Adrenal gland (tissue), 12 donors: ENCODE data around the gene DMD. TPM values are rescaled to one million over a fixed set of nuclear protein-coding genes. Genes with fewer than 3 reads are reported as not detected.

ENCODE experiments used
- DNase-seq, 7 donors: peaks; one replicate each; pipeline ENCODE4 v3.0.0-alpha.2; 2019 to 2020
- H3K27ac ChIP-seq, 5 donors: fragments of 200-600 bp; sonication (generic) in 4 of 5; 1 replicate in 3 of 5; 2 replicates in 2 of 5; pipeline versions ENCODE4 v1.5.1 to v1.8.0; 2016 to 2020; ENCODE audit warnings: mild to moderate bottlenecking in 1 of 5
- H3K27me3 ChIP-seq: fragments of 200-600 bp; 2 replicates; pipeline ENCODE4 v1.8.0; 2021
- H3K36me3 ChIP-seq, 2 donors: fragments of 200-600 bp; replicated peaks in 1 of 2; 1 replicate in 1 of 2; 2 replicates in 1 of 2; pipeline versions ENCODE4 v1.5.1 to v1.8.0; 2018 to 2022
- H3K4me1 ChIP-seq, 2 donors: fragments of 200-600 bp; replicated peaks in 1 of 2; 1 replicate in 1 of 2; 2 replicates in 1 of 2; pipeline versions ENCODE4 v1.5.1 to v1.8.0; 2018 to 2021
- H3K4me3 ChIP-seq, 4 donors: fragments of 200-600 bp; sonication (generic) in 3 of 4; one replicate each; pipeline ENCODE4 v1.5.1; 2016 to 2018
- H3K9me3 ChIP-seq, 3 donors: fragments of 200-600 bp; sonication (generic) in 1 of 3; replicated peaks in 1 of 3; 1 replicate in 2 of 3; 2 replicates in 1 of 3; pipeline versions ENCODE4 v1.5.1 to v1.8.0; 2016 to 2021
- CTCF ChIP-seq, 6 experiments: fragments of 450-650 bp in 4 of 6; fragments of 200-600 bp in 2 of 6; sonication (generic) in 1 of 6; IDR thresholded peaks; 1 replicate in 5 of 6; 2 replicates in 1 of 6; pipeline versions ENCODE4 v1.5.1 to v1.8.0; 2016 to 2021; ENCODE audit warnings: antibody characterized with exemption in 6 of 6, mild to moderate bottlenecking in 2 of 6, moderate library complexity in 1 of 6
- POLR2A ChIP-seq, 2 donors: fragments of 450-650 bp; IDR thresholded peaks; one replicate each; pipeline ENCODE4 v1.6.1; 2017; ENCODE audit warnings: antibody characterized with exemption in 2 of 2, mild to moderate bottlenecking in 2 of 2, moderate library complexity in 1 of 2
- WGBS, 4 donors: extraction: QIAGEN DNeasy Blood & Tissue Kit in 2 of 4; methylation state at CpG; one replicate each; pipeline versions ENCODE4 v1.1.5 to v1.1.7; 2013 to 2017; 5-methylcytosine and 5-hydroxymethylcytosine counted together
- intact Hi-C, 2 donors: fragments of 100-400 bp; cut with DNase I; formaldehyde crosslinking; loops; one replicate each; pipeline versions ENCODE4 v1.14.1 to v1.15.0; 2022 to 2023
- polyA plus RNA-seq, 3 donors: library from polyadenylated mRNA; stranded (reverse); fragments of 200-250 nt in 2 of 3; fragments of 350-450 nt in 1 of 3; fragmentation: Illumina TruSeq in 1 of 3; extraction: RNeasy Lipid Tissue Mini Kit (QIAGEN cat#74804) in 1 of 3; gene quantifications; one replicate each; pipeline ENCODE4 v1.2.3, GENCODE V29; 2013 to 2014
- total RNA-seq, 9 donors: library from RNA; depleted of rRNA in 4 of 9; stranded (reverse); fragments of >200 nt in 4 of 9; fragments of 120-200 nt in 1 of 9; fragmentation: NEBNext Ultra II Directional in 1 of 9; extraction: Animal tissue kit (Norgen Biotek cat#: 25700) in 1 of 9; gene quantifications; one replicate each; pipeline versions ENCODE4 v1.1.0 to v1.2.4, GENCODE V29; 2013 to 2023
- donor health status: healthy with polysubstance abuse.
- donor health status: Bipolar disorder and iron deficiency.
- donor health status: DM: yes; HTN: yes; CAD: no.
- donor health status: DM: no; HTN: no; CAD: no.
- donor health status: DM: no; HTN: no; CAD: no.
- donor health status: DM: yes; HTN: yes; CAD: no.

The DMD gene
- total and polyA plus RNA-seq, 12 donors: 14.6 to 89.7 (median 36.2) TPM

GRCh38 chrX:31228415-31228832, 1982.9 kb downstream of the DMD start:
- no peaks in the 10 kb centered on the region for H3K9me3 ChIP-seq
- 71 to 87% (median 77%) methylated on average over 5 to 6 of the region's 6 CpGs for WGBS, 4 donors
- H3K4me3 ChIP-seq: no peak overlapping the region
- TF ChIP-seq CTCF (IDR thresholded peaks at IDR 0.05) (no peak), POLR2A (IDR thresholded peaks at IDR 0.05) (no peak)
- no peaks in the 10 kb centered on the region for H3K4me1 ChIP-seq
- DNase-seq: peak in 2 of 7 donors; percentile 8 to 52
- intact Hi-C loops: no loop called here
- H3K36me3 ChIP-seq: no peaks in the 10 kb centered on the region
- H3K27me3 ChIP-seq: no peaks in the 10 kb centered on the region
- H3K27ac ChIP-seq: no peak overlapping the region

DNA sequence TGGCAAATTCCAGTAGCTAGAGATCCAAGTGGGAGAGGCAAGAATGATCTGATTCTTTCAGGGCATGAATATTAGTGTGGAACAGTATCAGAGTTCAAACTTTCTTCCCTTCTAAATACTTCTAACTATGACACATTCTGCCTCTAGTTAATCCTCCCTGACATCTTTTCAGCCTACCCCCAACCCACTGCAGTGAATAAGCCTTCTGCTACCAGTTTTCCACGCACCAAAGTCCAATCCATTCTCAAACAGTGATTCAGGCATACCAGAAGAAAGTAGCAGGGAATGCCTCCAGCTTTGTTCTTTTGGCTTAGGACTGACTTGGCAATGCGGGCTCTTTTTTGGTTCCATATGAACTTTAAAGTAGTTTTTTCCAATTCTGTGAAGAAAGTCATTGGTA, 1984.1 kb downstream of the DMD start:
- intact Hi-C loops: no loop called here
- Histone ChIP-seq H3K36me3 (no peaks in the 10 kb centered on the region), H3K9me3 (no peaks in the 10 kb centered on the region), H3K4me1 (peaks cover 0 to 4% of the 10 kb centered on the region in 2 donors), H3K4me3 (no peak overlapping the region), H3K27me3 (peaks cover 2% of the 10 kb centered on the region), H3K27ac (no peak overlapping the region)
- no peak for DNase-seq
- 46 to 89% (median 85%) methylated on average over 1 to 2 of the region's 2 CpGs for WGBS, 4 donors
- no peak for TF ChIP-seq POLR2A (IDR thresholded peaks at IDR 0.05)
- TF ChIP-seq CTCF (IDR thresholded peaks at IDR 0.05): no peak

DNA sequence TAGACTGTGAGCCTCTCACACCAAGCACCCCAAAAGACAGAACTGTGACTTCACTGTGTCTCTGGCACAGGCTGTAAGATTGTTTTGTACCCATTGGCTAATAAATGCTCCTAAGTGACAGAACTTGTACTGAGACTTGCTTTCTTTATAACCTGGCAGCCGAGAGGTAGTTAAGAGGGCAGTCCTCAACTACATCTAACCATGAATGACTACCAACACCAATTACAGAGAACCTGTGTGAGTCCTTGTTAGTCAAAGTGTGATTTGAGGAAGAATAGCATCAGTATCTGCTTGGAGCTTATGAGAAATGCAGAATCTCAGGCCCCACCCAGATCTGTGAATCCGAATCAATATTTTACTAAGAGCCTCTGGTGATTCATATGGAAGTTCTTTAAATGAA, 1985.5 kb downstream of the DMD start:
- H3K36me3 ChIP-seq: no peaks in the 10 kb centered on the region
- 30 to 94% (median 78%) methylated on average over 2 of the region's 2 CpGs for WGBS, 4 donors
- no peaks in the 10 kb centered on the region for H3K9me3 ChIP-seq
- peaks cover 2% of the 10 kb centered on the region for H3K27me3 ChIP-seq
- H3K4me3 ChIP-seq: no peak overlapping the region
- peaks cover 4 to 6% of the 10 kb centered on the region in 2 donors for H3K4me1 ChIP-seq
- DNase-seq: no peak
- no peak for TF ChIP-seq CTCF (IDR thresholded peaks at IDR 0.05)
- no peak for TF ChIP-seq POLR2A (IDR thresholded peaks at IDR 0.05)
- H3K27ac ChIP-seq: no peak overlapping the region
- intact Hi-C loops: no loop called here

GRCh38 chrX:31224381-31225012, 1986.9 kb downstream of the DMD start:
- no peak overlapping the region for H3K4me3 ChIP-seq
- no peak overlapping the region for H3K27ac ChIP-seq
- no peaks in the 10 kb centered on the region for H3K36me3 ChIP-seq
- H3K4me1 ChIP-seq: peaks cover 4 to 6% of the 10 kb centered on the region in 2 donors
- peaks cover 2% of the 10 kb centered on the region for H3K27me3 ChIP-seq
- TF ChIP-seq POLR2A (IDR thresholded peaks at IDR 0.05): no peak
- no peak for TF ChIP-seq CTCF (IDR thresholded peaks at IDR 0.05)
- no peaks in the 10 kb centered on the region for H3K9me3 ChIP-seq
- WGBS, 4 donors: 80 to 94% (median 89%) methylated on average over 5 of the region's 5 CpGs
- intact Hi-C loops: no loop called here
- DNase-seq: no peak
